ENCODE results near the gene RGR. TPM values are rescaled to one million over a fixed set of nuclear protein-coding genes. Genes with fewer than 3 reads are reported as not detected.

RGR gene
- total RNA-seq, 1 experiment from 2014 or later, result 4.5 TPM

GRCh38 chr10:84308481-84309304 lies 63.8 kb downstream of the RGR start:
- in situ Hi-C loops (cut with HindIII; ENCODE audit: low pct_unique_long_range_greater_than_20kb, low sequenced_read_pairs), result no loop called here
- DNase-seq (ENCODE audit: low read depth, low spot score), result no peak

Other genes starting within 250 kb of the RGR start
- 246 and 275 TPM in 2 replicates for gene GHITM, start 105.5 kb upstream of the RGR start, total RNA-seq (2014; rRNA removed; shearing (Covaris generic))
- gene GPR15LG, start 71.3 kb upstream of the RGR start, total RNA-seq (2014; rRNA removed; shearing (Covaris generic)), result not detected in 2 replicates
- gene CDHR1, start 50.5 kb upstream of the RGR start, total RNA-seq (2014; rRNA removed; shearing (Covaris generic)), result not detected in 2 replicates
- not detected in 2 replicates for gene LRIT2, start 19.5 kb upstream of the RGR start, total RNA-seq (2014; rRNA removed; shearing (Covaris generic))
- not detected in 2 replicates for gene LRIT1, start 3.5 kb upstream of the RGR start, total RNA-seq (2014; rRNA removed; shearing (Covaris generic))
- 15.6 TPM in 2 replicates for gene CCSER2, start 83.5 kb downstream of the RGR start, total RNA-seq (2014; rRNA removed; shearing (Covaris generic))

Data from SK-MEL-5 (cell line).